PC-9 (cell line): ENCODE results near the gene OAS1. TPM values are rescaled to one million over a fixed set of nuclear protein-coding genes. Genes with fewer than 3 reads are reported as not detected.

Experiments used
- BruUV-seq: library from RNA; stranded (reverse); fragments of 400-500 nt; replicated peaks from 2 replicates; lab custom pipeline; 2021; lab: Mats Ljungman, UMichigan
- CTCF ChIA-PET: fragments of 300-600 bp; sonication (Branson Sonifier 250); formaldehyde crosslinking; loops from one replicate; lab custom pipeline; 2022; ENCODE audit warnings: antibody characterized with exemption; lab: Charles Lee
- POLR2A ChIA-PET: fragments of 300-600 bp; sonication (Branson Sonifier 250); formaldehyde crosslinking; loops from one replicate; lab custom pipeline; 2022; ENCODE audit warnings: antibody characterized with exemption; ENCODE audit not compliant: unreplicated experiment; lab: Charles Lee
- DNase-seq, 2 experiments: peaks; one replicate each; pipeline versions ENCODE4 v3.0.0 to v3.0.0-alpha.2; 2015 to 2022; ENCODE audit warnings: mixed read lengths in 1 of 2
- H2AFZ ChIP-seq: fragments of 200-600 bp; sonication (generic); 2 replicates; pipeline ENCODE4 v1.8.1; 2017; ENCODE audit warnings: antibody characterized with exemption
- H3F3A ChIP-seq: fragments of 200-600 bp; sonication (generic); 2 replicates; pipeline ENCODE4 v1.8.1; 2017; ENCODE audit warnings: antibody characterized with exemption, mild to moderate bottlenecking, low read depth; ENCODE audit not compliant: insufficient read depth
- H3K27ac ChIP-seq: fragments of 200-600 bp; sonication (generic); 2 replicates; pipeline ENCODE4 v1.6.1; 2016; ENCODE audit warnings: mixed run types
- H3K27me3 ChIP-seq: fragments of 200-600 bp; sonication (generic); 2 replicates; pipeline ENCODE4 v1.6.1; 2016; ENCODE audit warnings: low read depth, mixed run types; ENCODE audit not compliant: insufficient read depth
- H3K36me3 ChIP-seq: fragments of 200-600 bp; sonication (generic); 2 replicates; pipeline ENCODE4 v1.6.1; 2016; ENCODE audit warnings: low read depth, mixed run types
- H3K4me1 ChIP-seq: fragments of 200-600 bp; sonication (generic); replicated peaks from 2 replicates; pipeline ENCODE4 v1.6.1; 2016; ENCODE audit warnings: mixed run types; ENCODE audit not compliant: insufficient read depth
- H3K4me2 ChIP-seq: fragments of 200-600 bp; sonication (generic); 2 replicates; pipeline ENCODE4 v1.6.1; 2017; ENCODE audit warnings: mixed run types
- H3K4me3 ChIP-seq: fragments of 200-600 bp; sonication (generic); 2 replicates; pipeline ENCODE4 v1.6.1; 2016; ENCODE audit warnings: mixed run types
- H3K79me2 ChIP-seq: fragments of 200-600 bp; sonication (generic); 2 replicates; pipeline ENCODE4 v1.6.1; 2017; ENCODE audit warnings: low read depth, mixed run types
- H3K9me2 ChIP-seq: fragments of 200-600 bp; sonication (generic); 2 replicates; pipeline ENCODE4 v1.8.1; 2017; ENCODE audit warnings: mild to moderate bottlenecking; ENCODE audit not compliant: insufficient read depth
- H3K9me3 ChIP-seq: fragments of 200-600 bp; sonication (generic); 2 replicates; pipeline ENCODE4 v1.8.1; 2016; ENCODE audit warnings: low read depth; ENCODE audit not compliant: insufficient read depth
- H4K20me1 ChIP-seq: fragments of 200-600 bp; sonication (generic); 2 replicates; pipeline ENCODE4 v1.8.1; 2017; ENCODE audit not compliant: insufficient read depth
- EZH2 ChIP-seq: fragments of 200-600 bp; sonication (generic); IDR thresholded peaks from 2 replicates; pipeline ENCODE4 v1.8.0; 2017; ENCODE audit warnings: antibody characterized with exemption, low read depth
- intact Hi-C: fragments of 100-400 bp; cut with micrococcal nuclease; formaldehyde crosslinking; loops from one replicate; pipeline ENCODE4 v1.10.0; 2022; ENCODE audit not compliant: unreplicated experiment
- total RNA-seq: library from RNA; stranded (reverse); gene quantifications from 2 replicates; pipeline ENCODE4 v1.2.3, GENCODE V29; 2021
- TF ChIP-seq, protein P1 (sequence below): fragments of 200-600 bp; sonication (generic); conservative IDR thresholded peaks from 2 replicates; pipeline ENCODE4 v1.6.1; 2017; ENCODE audit warnings: mixed run types, antibody characterized with exemption, mild to moderate bottlenecking, moderate library complexity

The OAS1 gene
- total RNA-seq, 1 experiment from 2014 or later, result 18.8 TPM

- intact Hi-C loops, result no loop called here
- H3K27me3 ChIP-seq, result no peaks in the 10 kb centered on the region
- H3K4me3 ChIP-seq, result no peak overlapping the region
- no peaks in the 10 kb centered on the region for H4K20me1 ChIP-seq
- TF ChIP-seq, protein P1, sequence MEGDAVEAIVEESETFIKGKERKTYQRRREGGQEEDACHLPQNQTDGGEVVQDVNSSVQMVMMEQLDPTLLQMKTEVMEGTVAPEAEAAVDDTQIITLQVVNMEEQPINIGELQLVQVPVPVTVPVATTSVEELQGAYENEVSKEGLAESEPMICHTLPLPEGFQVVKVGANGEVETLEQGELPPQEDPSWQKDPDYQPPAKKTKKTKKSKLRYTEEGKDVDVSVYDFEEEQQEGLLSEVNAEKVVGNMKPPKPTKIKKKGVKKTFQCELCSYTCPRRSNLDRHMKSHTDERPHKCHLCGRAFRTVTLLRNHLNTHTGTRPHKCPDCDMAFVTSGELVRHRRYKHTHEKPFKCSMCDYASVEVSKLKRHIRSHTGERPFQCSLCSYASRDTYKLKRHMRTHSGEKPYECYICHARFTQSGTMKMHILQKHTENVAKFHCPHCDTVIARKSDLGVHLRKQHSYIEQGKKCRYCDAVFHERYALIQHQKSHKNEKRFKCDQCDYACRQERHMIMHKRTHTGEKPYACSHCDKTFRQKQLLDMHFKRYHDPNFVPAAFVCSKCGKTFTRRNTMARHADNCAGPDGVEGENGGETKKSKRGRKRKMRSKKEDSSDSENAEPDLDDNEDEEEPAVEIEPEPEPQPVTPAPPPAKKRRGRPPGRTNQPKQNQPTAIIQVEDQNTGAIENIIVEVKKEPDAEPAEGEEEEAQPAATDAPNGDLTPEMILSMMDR, result no peak
- no peak for TF ChIP-seq EZH2
- no peak overlapping the region for H3K27ac ChIP-seq
- H3K4me1 ChIP-seq, result no peaks in the 10 kb centered on the region
- BruUV-seq, result no TSS peak
- no peaks in the 10 kb centered on the region for H3K36me3 ChIP-seq
- ChIA-PET CTCF (no interaction called here), POLR2A (no interaction called here)
- H3K79me2 ChIP-seq, result no peaks in the 10 kb centered on the region
- H2AFZ ChIP-seq, result no peak overlapping the region
- no peak for DNase-seq
- no peaks in the 10 kb centered on the region for H3K9me2 ChIP-seq
- no peaks in the 10 kb centered on the region for H3K9me3 ChIP-seq
- no peak overlapping the region for H3K4me2 ChIP-seq
- no peaks in the 10 kb centered on the region for H3F3A ChIP-seq
These were observed 54.3 kb downstream of the OAS1 start for GRCh38 chr12:112961074-112961473.

DNA sequence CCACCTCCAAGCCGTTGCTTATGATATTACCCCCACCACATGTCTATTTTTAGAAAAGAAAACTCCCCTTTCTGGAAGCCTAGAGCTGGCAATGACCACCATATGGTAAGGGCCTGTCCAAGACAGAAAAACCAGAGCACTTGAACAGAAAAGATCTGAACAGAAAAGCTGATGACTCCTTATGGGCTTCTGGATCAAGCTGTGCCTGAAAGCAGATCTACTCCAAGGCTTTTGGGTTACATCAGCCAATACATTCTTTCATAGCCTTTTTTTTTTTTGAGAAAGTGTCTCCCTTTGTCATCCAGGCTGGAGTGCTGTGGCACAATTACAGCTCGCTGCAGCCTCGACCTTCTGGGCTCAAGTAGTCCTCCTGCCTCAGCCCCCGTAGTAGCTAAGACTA, 54.8 kb downstream of the OAS1 start:
- CTCF ChIA-PET, result no interaction called here
- Histone ChIP-seq H3K4me2 (no peak overlapping the region), H4K20me1 (no peaks in the 10 kb centered on the region), H3K4me1 (no peaks in the 10 kb centered on the region), H3K79me2 (no peaks in the 10 kb centered on the region), H2AFZ (no peak overlapping the region), H3K27me3 (no peaks in the 10 kb centered on the region), H3K36me3 (no peaks in the 10 kb centered on the region), H3K27ac (no peak overlapping the region), H3K4me3 (no peak overlapping the region), H3K9me2 (no peaks in the 10 kb centered on the region), H3F3A (no peaks in the 10 kb centered on the region), H3K9me3 (no peaks in the 10 kb centered on the region)
- POLR2A ChIA-PET, result no interaction called here
- intact Hi-C loops, result no loop called here
- BruUV-seq, result no TSS peak
- TF ChIP-seq, protein P1, result no peak
- TF ChIP-seq EZH2, result no peak
- DNase-seq, result no peak

DNA sequence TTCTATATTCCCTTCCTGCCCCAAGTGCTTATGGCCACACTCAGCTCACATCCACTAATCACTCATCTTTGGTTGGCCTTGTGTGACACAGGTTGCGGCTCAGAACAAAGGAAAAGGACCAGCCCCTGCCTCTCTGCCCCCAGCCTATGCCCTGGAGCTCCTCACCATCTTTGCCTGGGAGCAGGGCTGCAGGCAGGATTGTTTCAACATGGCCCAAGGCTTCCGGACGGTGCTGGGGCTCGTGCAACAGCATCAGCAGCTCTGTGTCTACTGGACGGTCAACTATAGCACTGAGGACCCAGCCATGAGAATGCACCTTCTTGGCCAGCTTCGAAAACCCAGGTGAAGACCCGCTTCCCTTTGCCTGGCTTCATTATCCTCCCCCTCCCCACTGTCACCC, 55.8 kb downstream of the OAS1 start:
- H2AFZ ChIP-seq, result no peak overlapping the region
- H3K27ac ChIP-seq, result no peak overlapping the region
- H3F3A ChIP-seq, result no peaks in the 10 kb centered on the region
- no peaks in the 10 kb centered on the region for H3K79me2 ChIP-seq
- H3K4me1 ChIP-seq, result no peaks in the 10 kb centered on the region
- no peaks in the 10 kb centered on the region for H3K9me2 ChIP-seq
- intact Hi-C loops, result no loop called here
- H3K4me3 ChIP-seq, result no peak overlapping the region
- H4K20me1 ChIP-seq, result no peaks in the 10 kb centered on the region
- no peak for DNase-seq
- no peak overlapping the region for H3K4me2 ChIP-seq
- POLR2A ChIA-PET, result no interaction called here
- H3K9me3 ChIP-seq, result no peaks in the 10 kb centered on the region
- CTCF ChIA-PET, result no interaction called here
- no peaks in the 10 kb centered on the region for H3K27me3 ChIP-seq
- TF ChIP-seq, protein P1, result no peak
- TF ChIP-seq EZH2, result no peak
- BruUV-seq, result no TSS peak
- H3K36me3 ChIP-seq, result no peaks in the 10 kb centered on the region
